Stimulated activated CD4-positive, alpha-beta T cell treated with anti-CD3 and anti-CD28 coated beads, Interleukin-1b, Interleukin-23, amount 100 ng/mL, for 48 hours (primary cell): ENCODE data around the gene PIGM.

Experiments used
- DNase-seq: peaks from one replicate; pipeline ENCODE4 v3.0.0-alpha.2; 2020

PIGM gene

DNA sequence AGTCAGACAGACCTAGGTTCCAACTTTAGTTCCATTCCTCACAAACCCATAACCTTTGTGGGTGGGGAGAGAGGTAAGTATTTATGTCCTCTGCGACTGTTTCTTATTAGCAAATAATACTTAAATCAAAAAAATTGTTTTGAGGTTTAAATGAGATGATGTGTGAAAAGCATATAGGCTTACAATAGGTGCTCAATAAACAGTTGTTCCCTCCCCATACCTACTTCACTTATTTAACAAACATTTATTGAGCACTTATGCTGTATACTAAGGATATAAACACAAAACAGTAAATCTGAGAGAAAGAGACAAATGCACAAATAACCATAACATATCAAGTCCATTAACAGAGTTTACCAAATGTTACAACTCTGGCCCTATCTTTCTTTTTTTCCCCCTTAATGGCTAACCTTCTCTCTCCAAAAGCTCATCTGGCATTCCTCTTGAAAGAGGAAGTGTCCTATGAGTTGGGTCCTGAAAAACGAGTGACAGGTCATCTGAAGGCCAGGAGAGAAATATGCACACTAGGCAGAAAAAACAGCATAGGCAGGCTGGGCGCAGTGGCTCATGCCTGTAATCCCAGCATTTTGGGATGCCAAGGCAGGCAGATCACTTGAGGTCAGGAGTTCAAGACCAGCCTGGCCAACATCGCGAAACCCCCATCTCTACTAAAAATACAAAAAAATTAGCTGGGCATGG lies 10.3 kb downstream of the PIGM start:
- no peak for DNase-seq

DNA sequence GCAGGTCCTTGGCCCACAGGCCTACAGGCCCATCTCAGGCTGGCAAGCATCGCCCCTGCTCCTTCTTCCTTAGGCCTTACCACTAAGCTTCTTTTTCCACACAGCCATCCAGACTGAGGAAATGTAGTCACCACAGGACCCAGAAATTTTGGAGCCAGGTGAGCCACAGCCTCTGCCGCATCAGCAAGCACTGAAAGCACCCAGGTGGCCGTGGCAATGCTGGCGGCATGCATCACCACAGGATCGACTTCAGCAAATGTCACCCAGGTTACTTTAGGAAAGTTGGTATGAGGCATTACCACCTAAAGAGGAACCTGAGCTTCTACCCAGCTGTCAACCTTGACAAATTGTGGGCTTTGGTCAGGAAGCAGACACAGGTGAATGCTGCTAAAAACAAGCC lies 11.6 kb downstream of the PIGM start:
- no peak for DNase-seq

DNA sequence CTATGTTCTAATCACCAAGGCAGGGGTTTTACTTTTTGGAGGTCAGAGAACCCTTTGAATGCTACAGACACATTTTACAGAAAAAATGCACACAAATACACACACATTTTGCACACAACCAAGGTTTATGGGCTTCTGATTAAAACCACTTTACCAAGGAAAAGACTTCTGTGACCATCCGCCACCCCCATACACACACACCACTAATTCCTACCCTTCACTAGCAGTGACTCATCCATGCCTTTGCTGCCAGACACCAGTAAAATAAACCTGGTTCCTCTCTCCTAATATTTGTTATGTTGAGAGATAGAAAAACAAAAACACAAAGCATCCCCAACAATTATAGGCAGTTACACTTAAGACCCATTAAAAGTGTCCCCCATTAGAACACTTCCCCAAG lies 12.9 kb downstream of the PIGM start:
- DNase-seq = no peak

DNA sequence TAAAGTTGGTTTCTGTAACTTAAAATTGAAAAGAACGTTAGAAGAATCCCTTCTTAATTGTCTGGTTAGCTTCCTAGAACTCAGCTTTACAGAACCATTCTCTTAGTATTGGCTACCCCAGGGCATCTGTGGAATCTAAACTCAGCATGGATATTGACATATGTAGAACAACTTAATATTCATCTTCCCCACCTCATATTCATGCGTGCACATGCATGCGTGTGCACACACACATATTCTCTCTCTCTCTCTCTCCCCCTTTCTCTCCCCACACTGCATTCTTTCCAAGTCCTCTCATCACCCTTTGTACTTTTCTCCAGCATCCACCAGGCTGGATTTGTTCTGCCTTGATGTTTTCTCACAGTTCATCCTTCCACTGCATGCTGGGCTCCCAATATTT lies 13.4 kb downstream of the PIGM start:
- no peak for DNase-seq

DNA sequence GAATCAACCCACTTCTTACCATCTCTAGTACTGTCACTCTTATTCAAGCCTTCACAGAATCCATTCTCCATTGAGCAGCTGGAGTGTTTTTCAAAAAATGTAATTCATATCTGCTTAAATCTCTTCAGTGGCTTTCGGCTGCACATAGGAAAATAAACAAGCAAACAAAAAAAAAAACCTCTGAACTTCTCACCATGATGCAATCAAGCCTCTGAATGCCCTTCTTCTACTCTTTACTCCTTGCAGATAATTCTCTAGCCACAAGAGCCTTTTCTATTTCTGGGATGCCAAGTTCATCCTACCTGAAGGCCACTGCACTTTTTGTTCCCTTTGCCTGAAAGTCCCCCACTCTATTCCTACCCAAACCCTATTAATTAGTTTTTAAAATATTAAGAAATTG lies 14.2 kb downstream of the PIGM start:
- no peak for DNase-seq

DNA sequence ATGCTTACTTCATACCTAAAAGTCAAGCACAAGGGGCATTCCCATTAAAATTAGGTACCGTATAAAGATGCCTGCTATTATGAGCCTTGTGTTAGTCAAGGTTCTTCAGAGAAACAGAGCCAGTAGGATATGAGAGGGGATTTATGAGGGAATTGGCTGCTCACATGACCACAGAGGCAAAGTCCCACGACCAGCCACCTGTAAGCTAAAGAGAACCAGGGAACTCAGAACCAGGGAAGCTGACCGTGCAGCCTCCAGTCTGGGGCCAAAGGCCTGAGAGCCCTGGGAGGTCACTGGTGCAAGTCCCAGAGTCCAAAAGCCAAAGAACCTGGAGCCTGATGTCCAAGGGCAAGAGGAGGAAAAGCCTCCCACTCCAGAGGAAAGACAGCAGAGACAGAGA lies 20.0 kb downstream of the PIGM start:
- DNase-seq = no peak

DNA sequence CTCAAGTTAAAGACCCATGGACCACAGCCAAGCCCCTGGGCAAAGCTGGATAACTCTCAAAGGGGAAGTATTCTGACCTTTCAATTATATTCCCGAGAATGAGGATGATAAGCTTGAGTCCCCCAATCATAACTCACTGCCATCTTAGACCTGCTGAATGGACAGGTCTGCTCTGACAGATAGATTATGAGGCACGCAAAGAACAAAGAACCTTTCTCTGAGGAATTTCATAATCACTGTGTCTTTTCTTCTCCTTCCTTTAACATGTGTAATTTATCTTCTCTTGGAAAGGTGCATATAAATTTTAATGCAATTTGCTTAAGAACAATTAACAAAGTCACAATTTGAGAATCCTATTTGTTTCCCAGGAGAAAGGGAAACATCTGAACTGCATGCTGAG lies 22.0 kb downstream of the PIGM start:
- no peak for DNase-seq

DNA sequence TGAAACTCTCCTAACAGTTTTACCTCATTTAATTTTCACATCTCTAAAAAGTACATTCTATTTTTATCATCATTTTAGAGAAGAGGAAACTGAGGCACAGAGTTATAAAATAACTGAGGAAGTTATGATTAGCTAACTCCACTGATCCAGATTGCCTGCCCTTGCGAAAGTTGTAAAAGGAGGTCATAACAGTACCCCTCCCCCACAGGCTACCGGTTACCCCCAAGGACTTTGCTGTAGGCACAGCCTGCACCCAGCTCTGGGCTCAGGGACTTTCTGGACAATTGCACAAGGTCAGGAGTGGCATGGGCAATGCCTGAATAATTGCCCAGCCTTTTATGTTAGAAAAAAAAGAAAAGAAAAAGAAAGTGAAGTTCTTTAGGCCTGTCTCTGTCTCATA lies 22.7 kb downstream of the PIGM start:
- DNase-seq = no peak

DNA sequence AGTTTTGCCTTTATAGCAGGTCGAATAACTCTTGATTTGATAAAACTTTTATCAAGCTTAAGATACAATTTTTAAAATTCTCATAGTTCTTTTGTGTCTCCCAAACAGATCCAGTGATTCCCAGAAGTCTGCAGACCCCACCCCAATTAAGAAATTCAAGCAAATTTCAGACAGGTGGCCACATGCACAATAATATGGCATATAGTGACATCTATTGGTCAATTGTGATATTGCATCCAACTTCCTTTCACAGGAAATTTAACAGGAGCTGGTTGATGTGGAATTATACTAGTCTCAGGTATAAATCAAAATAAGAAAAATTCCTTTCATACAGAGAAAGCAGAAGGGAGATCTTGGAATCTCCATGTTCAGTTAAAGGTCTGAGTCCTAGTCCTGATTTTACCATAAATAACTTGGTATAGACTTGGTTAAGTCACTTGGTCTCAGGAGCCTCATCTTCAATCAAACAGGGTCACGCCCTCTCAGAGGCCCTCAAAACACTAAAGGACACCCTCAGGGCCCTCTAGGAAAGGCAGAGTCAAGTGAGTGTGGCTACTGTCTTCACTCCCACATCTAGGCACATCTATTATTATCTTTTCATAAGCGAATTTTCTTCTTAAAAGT lies 24.1 kb downstream of the PIGM start:
- DNase-seq = no peak

DNA sequence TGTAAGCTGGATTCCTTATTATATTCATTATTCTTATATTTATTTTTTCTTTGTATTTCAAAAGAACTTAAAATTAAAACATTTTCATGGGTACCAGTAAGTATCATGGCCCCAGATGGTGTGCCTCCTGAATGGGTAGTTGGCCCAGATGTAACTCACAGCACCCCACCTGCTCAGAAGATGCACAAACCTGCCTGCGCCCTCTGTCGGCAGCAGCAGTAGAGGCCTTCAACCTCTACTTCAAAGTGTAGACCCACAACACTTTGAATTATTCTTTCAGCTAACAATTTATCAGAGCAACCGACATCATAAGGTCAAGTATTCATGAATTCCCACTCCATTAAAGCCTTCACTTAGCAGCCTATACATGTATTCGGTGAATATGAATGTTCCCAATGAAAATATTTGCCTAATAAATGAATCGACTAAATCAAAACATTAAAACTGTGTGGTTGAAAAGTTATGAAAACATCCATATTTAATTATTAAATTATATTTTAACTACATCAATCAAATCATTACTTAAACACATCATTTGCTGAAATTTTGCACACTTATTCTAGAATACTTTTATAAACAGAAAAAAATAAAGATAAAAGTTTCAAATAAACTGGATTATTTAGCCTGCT lies 25.4 kb downstream of the PIGM start:
- peak; percentile 76 for DNase-seq

DNA sequence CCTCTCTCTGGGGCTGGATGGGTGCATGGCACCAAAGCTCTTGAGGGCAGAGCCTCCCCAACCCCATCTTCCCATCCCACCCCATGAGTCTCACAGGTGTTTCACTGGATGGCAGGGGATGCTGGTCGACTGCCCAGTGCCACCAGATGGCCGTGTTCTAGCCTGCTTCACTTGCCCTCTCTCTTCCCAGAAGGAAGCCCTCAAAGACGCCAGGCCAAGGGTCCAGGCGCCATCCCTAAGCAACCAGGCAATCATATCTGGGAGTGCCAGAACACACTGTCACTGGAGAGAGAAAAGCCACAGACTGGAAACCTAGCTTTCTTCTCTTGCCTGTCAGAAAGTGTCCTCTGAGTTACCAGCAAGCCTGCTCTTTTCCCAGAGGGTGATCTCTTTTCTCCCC lies 26.7 kb downstream of the PIGM start:
- no peak for DNase-seq

DNA sequence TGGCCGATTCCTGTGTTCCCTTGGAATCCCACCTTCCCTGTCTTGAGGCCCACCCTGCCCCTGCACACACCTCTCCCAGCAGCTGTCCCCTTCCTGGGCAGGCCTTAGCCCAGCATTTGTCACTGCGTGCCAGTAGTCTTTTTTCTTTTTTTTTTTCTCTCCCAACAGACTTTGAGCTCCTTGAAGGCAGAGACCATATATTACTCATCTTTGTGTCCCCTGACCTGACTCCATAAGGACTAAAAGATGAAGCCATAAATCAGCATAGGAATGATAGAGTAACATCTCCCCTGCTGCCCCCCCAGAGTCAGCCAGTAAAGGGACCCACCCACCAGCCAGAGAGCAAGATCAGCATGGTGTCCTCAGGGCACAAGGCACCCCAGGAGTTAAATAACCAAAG lies 27.4 kb downstream of the PIGM start:
- no peak for DNase-seq

DNA sequence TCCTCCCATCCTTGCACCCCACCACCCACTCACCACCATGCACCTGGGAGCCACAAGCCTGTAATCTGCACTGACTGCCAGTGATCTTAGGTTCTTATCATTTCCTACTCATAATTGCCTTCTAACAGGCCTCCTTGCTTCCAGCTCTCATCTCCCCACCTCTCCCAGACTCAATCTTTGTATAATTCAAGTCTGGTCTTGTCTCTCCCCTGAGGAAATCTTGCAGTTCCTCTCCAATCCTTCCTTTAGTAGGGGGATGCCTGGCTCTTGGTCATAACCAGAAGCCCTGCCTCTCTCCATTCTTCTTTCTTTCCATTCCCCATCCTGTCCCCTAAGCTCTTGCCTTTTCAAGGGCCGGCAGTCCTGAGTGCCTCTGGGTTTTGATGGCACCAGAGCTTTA lies 27.8 kb downstream of the PIGM start:
- DNase-seq = no peak

DNA sequence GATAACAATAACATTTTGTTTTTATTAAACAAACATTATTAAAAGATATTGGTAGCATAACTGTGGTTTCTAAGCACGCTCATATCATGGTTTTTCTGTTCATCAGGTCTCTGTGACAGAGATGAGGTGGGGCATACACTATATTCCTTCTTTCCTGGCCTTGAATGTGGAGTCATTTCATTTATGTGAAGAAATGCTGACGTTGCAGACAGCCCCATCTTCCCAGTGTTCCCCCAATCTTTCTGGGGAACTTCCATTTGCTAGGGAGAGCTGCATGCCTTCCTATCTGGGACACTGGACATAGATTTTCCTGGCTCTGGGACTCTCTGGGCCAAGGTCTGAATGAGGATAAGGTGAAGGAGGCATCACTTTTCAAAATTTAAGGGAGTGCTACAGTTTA lies 30.4 kb downstream of the PIGM start:
- no peak for DNase-seq

DNA sequence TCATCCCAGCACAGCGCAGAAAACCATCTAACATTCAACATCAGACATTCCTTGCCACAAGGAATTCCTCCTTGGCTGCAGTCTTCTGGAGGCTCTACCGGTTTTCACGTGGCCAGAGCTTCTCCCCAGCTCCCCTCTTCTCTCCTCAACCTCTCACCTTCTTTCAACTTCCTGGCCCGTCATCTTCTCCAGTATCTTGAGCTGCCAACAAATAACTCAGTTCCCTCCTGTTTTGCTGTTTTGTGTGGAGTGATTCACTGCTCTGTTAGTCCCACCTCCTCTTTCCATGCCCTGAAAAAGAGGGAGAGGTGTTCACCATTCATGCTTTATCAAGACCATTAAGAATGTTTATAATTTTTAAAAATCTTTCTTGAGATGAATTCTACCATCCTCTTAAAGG lies 32.6 kb downstream of the PIGM start:
- no peak for DNase-seq

DNA sequence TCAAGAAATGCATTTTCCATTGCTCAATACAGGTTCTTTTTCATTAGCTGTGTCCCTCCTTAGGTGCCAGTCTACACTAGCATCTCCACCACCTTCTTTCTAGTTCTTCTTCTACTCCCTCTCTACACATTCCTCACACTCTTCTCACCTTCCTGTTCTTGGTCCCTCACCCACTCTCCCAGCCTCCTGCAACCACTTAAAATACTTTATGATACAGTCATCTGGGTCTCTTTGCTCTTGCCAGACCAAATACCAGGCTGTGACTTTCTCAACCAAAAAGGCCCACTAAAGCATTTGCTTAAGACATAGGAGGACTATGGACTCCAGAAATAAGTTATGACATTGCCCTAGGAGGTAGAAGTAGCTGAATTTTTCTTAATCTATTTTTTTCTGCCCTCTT lies 35.1 kb downstream of the PIGM start:
- no peak for DNase-seq

DNA sequence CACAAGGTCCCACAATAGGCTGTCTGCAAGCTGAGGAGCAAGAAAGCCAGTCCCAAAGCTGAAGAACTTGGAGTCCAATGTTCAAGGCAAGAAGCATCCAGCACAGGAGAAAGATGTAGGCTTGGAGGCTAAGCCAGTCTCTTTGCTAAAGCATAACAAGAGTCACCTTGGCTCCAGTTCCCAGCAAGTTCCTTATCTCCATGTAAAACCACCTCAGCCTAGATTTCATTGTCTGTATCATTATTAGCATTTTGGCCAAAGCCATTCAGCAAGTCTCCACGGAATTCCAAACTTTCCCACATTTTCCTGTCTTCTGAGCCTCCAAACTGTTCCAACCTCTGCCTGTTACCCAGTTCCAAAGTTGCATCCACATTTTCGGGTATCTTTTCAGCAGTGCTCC lies 36.9 kb downstream of the PIGM start:
- DNase-seq = no peak

DNA sequence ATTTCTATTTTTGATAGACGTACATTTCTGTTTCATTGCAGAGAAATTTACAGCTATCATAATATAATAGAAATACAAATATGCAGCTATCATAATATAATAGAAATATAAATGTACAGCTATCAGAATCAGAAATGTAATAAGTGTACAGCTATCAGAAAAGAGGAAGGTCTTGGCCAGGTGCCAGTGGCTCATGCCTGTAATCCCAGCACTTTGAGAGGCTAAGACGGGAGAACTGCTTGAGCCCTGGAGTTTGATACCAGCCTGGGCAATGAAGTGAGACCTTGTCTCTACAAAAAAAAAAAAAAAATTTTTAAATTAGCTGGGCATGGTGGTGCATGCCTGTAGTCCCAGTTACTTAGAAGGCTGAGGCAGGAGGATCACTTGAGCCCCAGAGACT lies 37.9 kb downstream of the PIGM start:
- DNase-seq = no peak

DNA sequence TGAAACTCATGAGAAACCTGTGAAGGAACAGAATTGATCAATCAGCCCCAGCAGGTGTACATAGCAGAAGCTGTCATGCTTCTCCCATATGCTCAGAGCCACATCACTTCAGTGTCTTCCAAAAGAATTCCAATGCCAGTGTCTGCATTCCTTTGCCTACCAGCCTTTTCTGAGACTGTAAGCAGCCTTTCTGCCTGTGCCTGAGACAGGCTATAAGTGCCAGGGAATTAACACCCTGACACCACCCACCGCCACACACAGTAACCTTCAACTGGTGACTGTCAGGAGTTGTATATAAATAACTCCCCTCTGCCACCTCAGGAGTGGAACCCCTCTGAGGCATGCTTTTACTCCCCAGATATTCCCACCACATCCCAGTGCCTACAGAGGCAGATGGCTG lies 39.6 kb downstream of the PIGM start:
- DNase-seq = no peak

DNA sequence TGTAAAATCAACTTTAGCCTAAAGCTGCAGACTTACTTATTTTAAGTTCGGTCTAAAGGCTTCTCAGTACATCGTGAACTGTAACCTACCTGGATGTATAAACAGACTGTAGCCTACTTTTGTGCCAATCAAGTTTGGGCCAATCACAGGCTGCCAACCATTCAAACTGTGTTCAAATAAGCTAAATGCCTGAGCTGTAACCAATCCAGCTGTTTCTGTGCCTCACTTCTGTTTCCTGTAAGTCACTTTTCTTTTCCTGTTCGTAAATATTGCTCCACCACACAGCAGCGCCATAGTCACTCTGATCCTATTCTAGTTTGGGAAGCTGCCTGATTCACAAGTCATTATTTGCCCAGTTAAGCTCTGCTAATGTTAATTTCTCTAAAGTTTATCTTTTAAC lies 40.3 kb downstream of the PIGM start:
- DNase-seq = peak; percentile 18

DNA sequence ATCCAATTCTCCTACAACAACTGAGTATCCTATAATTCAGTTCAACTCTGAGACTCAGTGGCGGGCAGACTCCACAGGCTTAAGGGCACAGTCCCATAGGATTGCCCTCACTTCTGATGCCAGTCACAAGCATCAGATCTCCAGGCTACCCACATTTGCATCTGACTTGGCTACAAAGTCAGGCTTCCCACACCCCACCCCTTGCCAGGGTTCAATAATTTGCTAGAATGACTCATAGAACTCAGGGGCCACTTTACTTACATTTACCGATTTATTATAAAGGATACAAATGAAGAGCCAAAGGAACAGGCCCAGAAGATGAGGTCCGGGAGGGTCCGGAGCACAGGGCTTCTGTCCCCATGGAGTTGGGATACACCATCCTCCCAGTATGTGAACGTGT lies 41.8 kb downstream of the PIGM start:
- DNase-seq = no peak

DNA sequence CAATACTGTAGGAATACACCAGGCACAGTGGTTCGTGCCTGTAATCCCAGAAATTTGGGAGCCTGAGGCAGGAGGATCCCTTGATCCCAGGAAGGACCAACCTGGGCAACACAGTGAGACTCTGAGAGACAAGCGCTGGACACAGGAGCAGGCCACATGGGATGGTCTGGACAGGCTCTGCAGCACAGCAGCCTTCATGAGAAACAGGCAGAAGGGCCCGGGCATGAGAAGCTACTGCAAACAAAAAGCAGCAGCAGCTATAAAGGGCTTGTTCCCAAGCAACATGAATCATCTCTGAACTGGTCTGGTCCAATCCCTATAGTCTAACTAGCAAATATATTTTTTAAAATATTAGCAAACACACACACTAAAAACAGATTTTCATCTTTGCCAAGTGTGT lies 42.2 kb downstream of the PIGM start:
- no peak for DNase-seq

DNA sequence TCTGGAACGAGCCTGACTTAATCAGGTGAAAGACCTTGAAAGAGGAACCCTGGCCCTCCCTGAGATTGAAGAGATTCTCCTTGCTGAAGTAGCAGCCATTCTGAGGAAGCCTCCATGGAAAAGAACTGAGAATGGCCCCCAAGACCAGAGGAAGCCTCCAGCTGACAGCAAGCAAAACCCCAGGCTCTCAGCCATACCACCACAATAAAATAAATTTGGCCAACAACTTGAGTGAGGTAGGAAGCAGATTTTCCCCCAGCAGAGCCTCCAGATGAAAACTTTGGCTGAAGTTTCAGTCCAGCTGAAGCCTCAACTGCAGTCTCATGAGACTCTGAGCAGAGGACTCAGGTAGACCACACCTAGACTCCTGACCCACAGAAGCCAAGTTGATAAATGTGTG lies 43.8 kb downstream of the PIGM start:
- no peak for DNase-seq

DNA sequence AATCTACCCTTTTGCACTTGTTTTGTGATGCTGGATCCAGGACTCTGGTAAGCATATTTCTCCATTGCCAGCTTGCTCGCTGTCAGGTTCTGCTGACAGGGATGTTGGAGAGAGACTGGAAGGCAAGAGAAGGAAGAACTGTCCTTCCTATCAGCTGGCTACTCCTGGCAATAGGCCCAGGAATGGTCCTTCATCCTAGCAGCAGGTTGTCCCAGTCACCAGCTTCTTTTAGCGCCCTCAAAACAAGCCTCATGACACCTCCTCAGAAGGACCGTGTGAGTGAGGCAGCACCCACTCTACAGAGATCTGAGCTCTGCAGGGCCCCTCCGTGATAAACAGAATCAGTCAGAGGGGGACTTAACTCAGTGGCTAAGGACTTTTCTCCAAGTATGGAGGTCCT lies 44.6 kb downstream of the PIGM start:
- no peak for DNase-seq

DNA sequence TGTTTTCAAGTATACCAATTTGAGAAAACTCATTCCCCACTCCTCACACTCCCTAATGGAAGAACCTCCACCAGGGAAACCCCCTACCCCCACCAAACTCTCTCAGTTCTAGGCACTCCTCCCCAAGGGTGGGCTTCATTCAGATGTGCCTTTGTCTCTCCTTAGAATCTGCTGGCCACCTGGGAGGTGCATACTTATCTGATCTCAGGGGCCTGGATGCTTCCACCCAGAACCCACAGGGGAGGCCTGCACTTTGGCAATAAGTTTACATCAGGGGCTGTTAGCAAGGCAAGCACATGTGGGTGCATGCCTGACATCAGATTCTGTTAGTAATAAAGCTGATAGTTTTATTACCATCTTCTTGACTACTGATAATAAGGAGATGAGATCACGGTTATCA lies 45.3 kb downstream of the PIGM start:
- no peak for DNase-seq
